Measurements from ENCODE around the gene NT5C.

The NT5C gene

GRCh38 chr17:75103601-75104554 is 27.7 kb downstream of the NT5C start:
- Histone ChIP-seq H3F3A (ENCODE audit: control insufficient read depth, insufficient read depth) (no peaks in the 10 kb centered on the region), H3K4me2 (ENCODE audit: low read length) (no peak overlapping the region), H3K4me3 (ENCODE audit: low read length) (no peak overlapping the region), H4K20me1 (ENCODE audit: control insufficient read depth, insufficient read depth, low read depth, low read length) (no peaks in the 10 kb centered on the region), H3K9me3 (ENCODE audit: control insufficient read depth, insufficient read depth, low read length) (no peaks in the 10 kb centered on the region), H3K79me2 (ENCODE audit: control insufficient read depth, low read length) (no peaks in the 10 kb centered on the region), H3K27me3 (ENCODE audit: control insufficient read depth, low read length) (peaks cover 23% of the 10 kb centered on the region), H3K36me3 (ENCODE audit: control insufficient read depth, low read length) (no peaks in the 10 kb centered on the region), H3K27ac (ENCODE audit: low read depth, low read length) (no peak overlapping the region), H3K4me1 (ENCODE audit: control insufficient read depth, low read length) (peaks cover 22% of the 10 kb centered on the region), H3K9me2 (replicated peaks; ENCODE audit: control insufficient read depth, low read length) (no peaks in the 10 kb centered on the region)
- TF ChIP-seq EZH2phosphoT487 (IDR thresholded peaks at IDR 0.05; ENCODE audit: borderline replicate concordance, low read length) = no peak
- no peak for TF ChIP-seq CTCF (IDR thresholded peaks at IDR 0.05; ENCODE audit: low read depth, low read length, poor library complexity, severe bottlenecking)

- Histone ChIP-seq H3K9me3 (ENCODE audit: control insufficient read depth, insufficient read depth, low read length) (no peaks in the 10 kb centered on the region), H3F3A (ENCODE audit: control insufficient read depth, insufficient read depth) (no peaks in the 10 kb centered on the region), H3K4me2 (ENCODE audit: low read length) (peak overlapping the region; percentile 33), H3K36me3 (ENCODE audit: control insufficient read depth, low read length) (no peaks in the 10 kb centered on the region), H3K4me1 (ENCODE audit: control insufficient read depth, low read length) (peaks cover 24% of the 10 kb centered on the region), H3K9me2 (replicated peaks; ENCODE audit: control insufficient read depth, low read length) (no peaks in the 10 kb centered on the region), H3K4me3 (ENCODE audit: low read length) (no peak overlapping the region), H3K27me3 (ENCODE audit: control insufficient read depth, low read length) (peaks cover 26% of the 10 kb centered on the region), H3K27ac (ENCODE audit: low read depth, low read length) (no peak overlapping the region), H4K20me1 (ENCODE audit: control insufficient read depth, insufficient read depth, low read depth, low read length) (no peaks in the 10 kb centered on the region), H3K79me2 (ENCODE audit: control insufficient read depth, low read length) (no peaks in the 10 kb centered on the region)
- TF ChIP-seq CTCF (IDR thresholded peaks at IDR 0.05; ENCODE audit: low read depth, low read length, poor library complexity, severe bottlenecking) = no peak
Observed at GRCh38 chr17:75102385-75102821, 29.1 kb downstream of the NT5C start.

DNA sequence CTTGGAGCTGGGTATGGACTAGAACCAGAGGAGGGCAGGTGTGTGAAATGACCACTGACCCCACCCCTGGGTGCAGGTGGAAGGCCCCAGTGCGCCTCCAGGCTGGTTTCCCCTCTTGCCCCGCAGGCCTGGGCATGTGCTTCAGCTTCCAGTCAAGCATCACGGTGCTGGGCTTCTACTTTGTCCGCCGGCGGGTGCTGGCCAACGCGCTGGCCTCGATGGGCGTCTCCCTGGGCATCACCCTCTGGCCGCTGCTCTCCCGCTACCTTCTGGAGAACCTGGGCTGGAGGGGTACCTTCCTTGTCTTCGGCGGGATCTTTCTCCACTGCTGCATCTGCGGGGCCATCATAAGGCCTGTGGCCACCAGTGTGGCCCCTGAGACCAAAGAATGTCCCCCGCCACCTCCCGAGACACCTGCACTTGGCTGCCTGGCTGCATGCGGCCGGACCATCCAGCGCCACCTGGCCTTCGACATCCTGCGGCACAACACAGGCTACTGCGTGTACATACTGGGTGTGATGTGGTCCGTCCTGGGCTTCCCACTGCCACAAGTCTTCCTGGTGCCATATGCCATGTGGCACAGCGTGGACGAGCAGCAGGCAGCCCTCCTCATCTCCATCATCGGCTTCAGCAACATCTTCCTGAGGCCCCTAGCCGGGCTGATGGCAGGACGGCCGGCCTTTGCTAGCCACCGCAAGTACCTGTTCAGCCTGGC is 31.5 kb downstream of the NT5C start:
- Histone ChIP-seq H3K79me2 (ENCODE audit: control insufficient read depth, low read length) (no peaks in the 10 kb centered on the region), H3K36me3 (ENCODE audit: control insufficient read depth, low read length) (no peaks in the 10 kb centered on the region), H3K4me3 (ENCODE audit: low read length) (no peak overlapping the region), H3K9me2 (replicated peaks; ENCODE audit: control insufficient read depth, low read length) (no peaks in the 10 kb centered on the region), H4K20me1 (ENCODE audit: control insufficient read depth, insufficient read depth, low read depth, low read length) (no peaks in the 10 kb centered on the region), H3K27me3 (ENCODE audit: control insufficient read depth, low read length) (peaks cover 19% of the 10 kb centered on the region), H3F3A (ENCODE audit: control insufficient read depth, insufficient read depth) (no peaks in the 10 kb centered on the region), H3K4me2 (ENCODE audit: low read length) (no peak overlapping the region), H3K4me1 (ENCODE audit: control insufficient read depth, low read length) (peaks cover 21% of the 10 kb centered on the region), H3K27ac (ENCODE audit: low read depth, low read length) (no peak overlapping the region), H3K9me3 (ENCODE audit: control insufficient read depth, insufficient read depth, low read length) (no peaks in the 10 kb centered on the region)
- TF ChIP-seq EZH2phosphoT487 (IDR thresholded peaks at IDR 0.05; ENCODE audit: borderline replicate concordance, low read length) = no peak
- no peak for TF ChIP-seq CTCF (IDR thresholded peaks at IDR 0.05; ENCODE audit: low read depth, low read length, poor library complexity, severe bottlenecking)

Measured in DOHH2 (cell line).